ENCODE measurements around the gene EFNA2. TPM values are rescaled to one million over a fixed set of nuclear protein-coding genes. Genes with fewer than 3 reads are reported as not detected.

EFNA2 gene
- total RNA-seq, 6 experiments from 2014 or later: 4.2 to 10.3 (median 5.6) TPM

DNA sequence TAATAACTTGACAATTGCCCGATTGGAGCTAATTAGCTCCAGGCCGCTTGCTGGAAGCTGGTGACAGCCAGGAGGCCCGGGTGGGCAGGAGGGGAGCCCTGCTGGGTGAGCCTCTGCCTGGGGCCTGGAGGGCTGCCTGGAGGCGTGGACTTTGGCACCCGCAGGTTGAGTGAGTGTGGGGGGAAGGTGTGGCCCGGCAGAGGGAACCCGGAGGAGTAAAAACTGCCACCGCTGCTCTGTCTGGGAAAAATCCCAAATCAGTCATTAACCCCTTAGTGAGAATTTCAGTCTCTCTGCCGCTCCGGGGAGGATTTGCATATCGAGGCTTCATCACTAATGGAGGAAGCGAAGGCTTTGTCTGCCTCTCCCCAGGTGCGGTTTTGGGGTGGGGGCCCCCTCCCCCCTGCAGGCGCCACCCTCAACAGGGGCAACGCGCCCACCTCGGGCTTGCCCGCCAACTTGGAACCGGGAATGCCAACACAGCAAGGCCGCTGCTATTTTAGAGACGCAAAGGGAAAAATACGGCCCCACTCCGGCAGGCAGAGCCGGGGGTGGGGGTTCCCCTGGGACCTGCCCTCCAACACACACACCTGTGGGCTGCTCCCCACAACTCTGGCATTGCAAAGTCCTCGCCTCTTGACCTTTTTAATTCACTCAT lies 6.2 kb downstream of the EFNA2 start:
- no peak overlapping the region for H3K27ac ChIP-seq
- no peaks in the 10 kb centered on the region for H3K9me3 ChIP-seq
- H3K4me3 ChIP-seq: no peak overlapping the region
- no peak for TF ChIP-seq POLR2A (IDR thresholded peaks at IDR 0.05)
- TF ChIP-seq, protein P1, sequence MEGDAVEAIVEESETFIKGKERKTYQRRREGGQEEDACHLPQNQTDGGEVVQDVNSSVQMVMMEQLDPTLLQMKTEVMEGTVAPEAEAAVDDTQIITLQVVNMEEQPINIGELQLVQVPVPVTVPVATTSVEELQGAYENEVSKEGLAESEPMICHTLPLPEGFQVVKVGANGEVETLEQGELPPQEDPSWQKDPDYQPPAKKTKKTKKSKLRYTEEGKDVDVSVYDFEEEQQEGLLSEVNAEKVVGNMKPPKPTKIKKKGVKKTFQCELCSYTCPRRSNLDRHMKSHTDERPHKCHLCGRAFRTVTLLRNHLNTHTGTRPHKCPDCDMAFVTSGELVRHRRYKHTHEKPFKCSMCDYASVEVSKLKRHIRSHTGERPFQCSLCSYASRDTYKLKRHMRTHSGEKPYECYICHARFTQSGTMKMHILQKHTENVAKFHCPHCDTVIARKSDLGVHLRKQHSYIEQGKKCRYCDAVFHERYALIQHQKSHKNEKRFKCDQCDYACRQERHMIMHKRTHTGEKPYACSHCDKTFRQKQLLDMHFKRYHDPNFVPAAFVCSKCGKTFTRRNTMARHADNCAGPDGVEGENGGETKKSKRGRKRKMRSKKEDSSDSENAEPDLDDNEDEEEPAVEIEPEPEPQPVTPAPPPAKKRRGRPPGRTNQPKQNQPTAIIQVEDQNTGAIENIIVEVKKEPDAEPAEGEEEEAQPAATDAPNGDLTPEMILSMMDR (IDR thresholded peaks at IDR 0.05): no peak
- no peaks in the 10 kb centered on the region for H3K27me3 ChIP-seq
- peak; percentile 66 to 84 (median 78) for ATAC-seq
- DNase-seq: peak in 2 of 3 donors; percentile 70 to 82
- intact Hi-C loops (cut with DNase I): loop anchor here in 1 of 2 donors (10.0 kb wide), 1 partner anchor 73 kb away; no protein-coding TSS in a partner anchor
- H3K4me1 ChIP-seq: peaks cover 0 to 19% (median 6%) of the 10 kb centered on the region in 4 donors
- 27% methylated on average over 13 of the region's 25 CpGs for WGBS (ENCODE audit: insufficient coverage, low coverage, low lambda C conversion rate, missing lambda C conversion rate)
- H3K36me3 ChIP-seq: no peaks in the 10 kb centered on the region

DNA sequence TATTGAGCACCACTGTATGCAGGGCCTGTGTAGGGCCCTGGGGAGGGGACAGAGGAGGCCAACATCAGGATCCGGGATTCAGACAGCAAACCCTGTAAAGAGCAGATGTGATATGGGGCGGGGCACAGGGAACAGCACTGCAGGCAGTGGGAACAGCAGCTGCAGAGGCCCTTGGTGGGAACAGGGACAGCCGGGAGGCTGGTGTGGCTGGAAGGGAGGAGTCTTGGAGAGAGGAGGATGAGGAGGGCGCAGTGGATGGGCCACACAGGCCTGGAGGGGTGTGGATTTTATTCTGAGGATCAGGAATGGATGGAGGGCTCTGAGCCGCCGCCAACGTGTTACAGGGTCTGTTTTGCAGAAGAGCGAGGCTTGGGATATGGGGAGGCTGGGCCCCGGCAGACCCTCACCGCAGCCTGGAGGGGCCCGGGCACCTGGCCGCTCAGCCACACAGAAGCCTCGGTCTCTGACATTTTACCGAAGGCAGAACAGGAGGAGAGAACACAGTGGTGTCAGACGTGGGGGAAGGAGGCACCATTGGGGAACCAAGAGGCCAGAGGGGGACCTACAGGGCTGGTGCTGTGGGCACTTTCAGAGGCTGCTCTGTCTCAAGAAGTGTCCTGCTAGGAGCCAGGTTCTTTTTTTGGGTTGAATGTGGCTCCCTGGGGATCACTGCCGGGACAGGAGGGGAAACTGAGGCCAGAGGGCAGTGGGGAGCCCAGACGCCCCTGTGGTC lies 6.9 kb downstream of the EFNA2 start:
- ATAC-seq: no peak
- no peaks in the 10 kb centered on the region for H3K36me3 ChIP-seq
- WGBS (ENCODE audit: insufficient coverage, low coverage, low lambda C conversion rate, missing lambda C conversion rate): 55% methylated on average over 5 of the region's 17 CpGs
- no peak for TF ChIP-seq POLR2A (IDR thresholded peaks at IDR 0.05)
- TF ChIP-seq, protein P1 (IDR thresholded peaks at IDR 0.05): no peak
- DNase-seq: no peak
- H3K27ac ChIP-seq: no peak overlapping the region
- intact Hi-C loops (cut with DNase I): loop anchor here in 1 of 2 donors (10.0 kb wide), 1 partner anchor 72 kb away; no protein-coding TSS in a partner anchor
- peaks cover 0 to 19% (median 6%) of the 10 kb centered on the region in 4 donors for H3K4me1 ChIP-seq
- H3K27me3 ChIP-seq: no peaks in the 10 kb centered on the region
- no peaks in the 10 kb centered on the region for H3K9me3 ChIP-seq
- H3K4me3 ChIP-seq: no peak overlapping the region

DNA sequence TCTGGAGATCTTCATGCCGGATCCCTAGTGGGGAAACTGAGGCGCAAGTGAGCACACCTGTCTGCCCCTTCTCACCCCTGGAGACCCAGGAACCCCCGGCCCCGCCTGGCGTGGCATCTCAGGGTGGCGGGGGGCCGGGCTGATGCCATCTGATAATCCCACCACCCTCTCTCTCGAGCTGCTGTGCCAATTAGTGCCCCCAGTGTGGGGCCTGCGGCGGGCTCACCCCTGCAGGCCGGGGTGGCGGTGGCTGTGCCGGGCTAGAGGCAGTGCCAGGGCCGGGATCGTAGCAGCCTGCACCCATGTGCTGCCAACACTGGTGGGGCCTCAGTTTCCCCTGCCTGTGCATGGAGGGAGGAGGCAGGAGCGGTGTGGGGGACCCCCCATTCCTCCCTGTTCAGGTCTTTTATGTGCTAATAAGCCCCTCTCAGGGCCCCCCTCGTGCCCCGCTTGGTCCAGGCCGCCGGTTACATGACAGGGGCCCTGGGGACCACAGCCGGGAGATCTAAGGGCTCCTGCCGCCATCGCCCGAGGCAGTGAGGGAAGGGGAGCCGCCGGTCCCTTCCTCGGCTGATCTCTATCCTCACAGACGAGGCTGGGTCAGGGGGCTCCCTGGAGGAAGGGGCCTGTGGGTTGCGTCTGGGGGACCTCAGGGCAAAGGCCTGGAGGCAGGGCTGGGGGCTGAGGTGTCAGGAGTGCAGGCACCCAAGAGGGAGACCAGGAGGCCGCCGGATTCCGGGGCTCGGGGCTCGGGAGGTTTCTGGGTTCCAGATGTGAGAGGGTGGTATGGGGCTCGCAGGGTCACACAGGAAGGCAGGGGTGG lies 8.3 kb downstream of the EFNA2 start:
- Histone ChIP-seq H3K4me3 (no peak overlapping the region), H3K4me1 (peaks cover 0 to 19% (median 6%) of the 10 kb centered on the region in 4 donors), H3K27me3 (no peaks in the 10 kb centered on the region), H3K36me3 (no peaks in the 10 kb centered on the region), H3K9me3 (no peaks in the 10 kb centered on the region), H3K27ac (no peak overlapping the region)
- intact Hi-C loops (cut with DNase I): loop anchor here in 1 of 2 donors (10.0 kb wide), 1 partner anchor 71 kb away; no protein-coding TSS in a partner anchor
- TF ChIP-seq POLR2A (IDR thresholded peaks at IDR 0.05): no peak
- TF ChIP-seq, protein P1 (IDR thresholded peaks at IDR 0.05): no peak
- DNase-seq: no peak
- ATAC-seq: no peak
- 71% methylated on average over 5 of the region's 35 CpGs for WGBS (ENCODE audit: insufficient coverage, low coverage, low lambda C conversion rate, missing lambda C conversion rate)

- H3K9me3 ChIP-seq: no peaks in the 10 kb centered on the region
- intact Hi-C loops (cut with DNase I): loop anchor here in 1 of 2 donors (10.0 kb wide), 1 partner anchor 70 kb away; no protein-coding TSS in a partner anchor
- H3K36me3 ChIP-seq: no peaks in the 10 kb centered on the region
- WGBS (ENCODE audit: insufficient coverage, low coverage, low lambda C conversion rate, missing lambda C conversion rate): 81% methylated on average over 8 of the region's 14 CpGs
- no peak overlapping the region for H3K27ac ChIP-seq
- no peak for TF ChIP-seq POLR2A (IDR thresholded peaks at IDR 0.05)
- TF ChIP-seq, protein P1 (IDR thresholded peaks at IDR 0.05): no peak
- H3K4me1 ChIP-seq: peaks cover 0 to 19% (median 6%) of the 10 kb centered on the region in 4 donors
- DNase-seq (no peak), ATAC-seq (no peak)
- H3K27me3 ChIP-seq: no peaks in the 10 kb centered on the region
- no peak overlapping the region for H3K4me3 ChIP-seq
These were observed 9.0 kb downstream of the EFNA2 start for GRCh38 chr19:1294688-1295087.
